Sigmoid colon (tissue), 4 donors: ENCODE data around the gene SYNGR4.

Experiments
- CTCF ChIP-seq, 4 experiments: fragments of 450-650 bp in 3 of 4; fragments of 200-600 bp in 1 of 4; IDR thresholded peaks; one replicate each; pipeline ENCODE4 v1.5.1; 2016 to 2019; ENCODE audit warnings: antibody characterized with exemption in 4 of 4, mild to moderate bottlenecking in 3 of 4, moderate library complexity in 2 of 4
- EP300 ChIP-seq, 4 donors: sonication (generic); formaldehyde crosslinking; IDR thresholded peaks; one replicate each; pipeline ENCODE4 v1.6.1; 2017; ENCODE audit warnings: antibody characterized with exemption in 4 of 4
- POLR2A ChIP-seq, 2 donors: fragments of 450-650 bp; IDR thresholded peaks; one replicate each; pipeline ENCODE4 v1.6.1; 2016; ENCODE audit warnings: antibody characterized with exemption in 2 of 2, mild to moderate bottlenecking in 2 of 2, moderate library complexity in 2 of 2

GRCh38 chr19:48381178-48381950 is 17.2 kb downstream of the SYNGR4 start:
- no peak for TF ChIP-seq CTCF (IDR thresholded peaks at IDR 0.05)
- no peak for TF ChIP-seq POLR2A (IDR thresholded peaks at IDR 0.05)
- no peak for TF ChIP-seq EP300 (IDR thresholded peaks at IDR 0.05)
